ENCODE data around the gene UAP1.

The UAP1 gene

GRCh38 chr1:162570718-162571117 lies 9.2 kb downstream of the UAP1 start:
- TF ChIP-seq TAF1 (IDR thresholded peaks at IDR 0.05; ENCODE audit: low read depth) (no peak), NFIC (IDR thresholded peaks at IDR 0.05) (no peak), REST (IDR thresholded peaks at IDR 0.05; ENCODE audit: low read depth) (no peak), EP300 (IDR thresholded peaks at IDR 0.05; ENCODE audit: borderline replicate concordance) (no peak), EGR1 (IDR thresholded peaks at IDR 0.05) (no peak), FOXM1 (IDR thresholded peaks at IDR 0.05; ENCODE audit: borderline replicate concordance, low read depth) (no peak), TEAD4 (IDR thresholded peaks at IDR 0.05) (no peak)
- TF ChIP-seq, protein P1, sequence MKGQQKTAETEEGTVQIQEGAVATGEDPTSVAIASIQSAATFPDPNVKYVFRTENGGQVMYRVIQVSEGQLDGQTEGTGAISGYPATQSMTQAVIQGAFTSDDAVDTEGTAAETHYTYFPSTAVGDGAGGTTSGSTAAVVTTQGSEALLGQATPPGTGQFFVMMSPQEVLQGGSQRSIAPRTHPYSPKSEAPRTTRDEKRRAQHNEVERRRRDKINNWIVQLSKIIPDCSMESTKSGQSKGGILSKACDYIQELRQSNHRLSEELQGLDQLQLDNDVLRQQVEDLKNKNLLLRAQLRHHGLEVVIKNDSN (IDR thresholded peaks at IDR 0.05) = no peak

DNA sequence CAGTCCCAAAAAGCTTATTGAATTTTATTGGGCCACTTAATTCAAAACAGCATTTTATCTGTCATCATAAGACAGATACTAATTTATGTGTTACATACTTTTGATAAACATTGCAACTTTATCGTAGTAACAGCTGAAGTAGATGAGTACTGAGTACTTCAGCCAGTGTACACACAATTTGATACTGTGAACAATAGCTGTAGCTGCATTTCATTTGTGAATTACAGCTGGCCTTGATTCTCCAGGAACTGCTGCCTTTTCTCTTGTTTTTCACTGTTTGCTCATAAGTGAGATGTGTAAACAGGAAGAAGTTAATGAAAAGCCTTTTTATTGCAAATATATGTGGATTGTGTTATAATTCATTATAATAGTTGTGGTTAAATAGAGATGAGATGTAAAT lies 10.2 kb downstream of the UAP1 start:
- TF ChIP-seq TAF1 (IDR thresholded peaks at IDR 0.05; ENCODE audit: low read depth) = no peak
- TF ChIP-seq REST (IDR thresholded peaks at IDR 0.05; ENCODE audit: low read depth) = no peak
- TF ChIP-seq, protein P1 (IDR thresholded peaks at IDR 0.05) = no peak
- TF ChIP-seq CREB1 (IDR thresholded peaks at IDR 0.05; ENCODE audit: low read depth) = no peak
- no peak for TF ChIP-seq FOXM1 (IDR thresholded peaks at IDR 0.05; ENCODE audit: borderline replicate concordance, low read depth)
- TF ChIP-seq YY1 (IDR thresholded peaks at IDR 0.05; ENCODE audit: low read depth) = no peak
- TF ChIP-seq, protein P2, sequence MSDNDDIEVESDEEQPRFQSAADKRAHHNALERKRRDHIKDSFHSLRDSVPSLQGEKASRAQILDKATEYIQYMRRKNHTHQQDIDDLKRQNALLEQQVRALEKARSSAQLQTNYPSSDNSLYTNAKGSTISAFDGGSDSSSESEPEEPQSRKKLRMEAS (IDR thresholded peaks at IDR 0.05) = no peak
- no peak for TF ChIP-seq ZBTB7A (IDR thresholded peaks at IDR 0.05; ENCODE audit: low read depth)
- TF ChIP-seq EP300 (IDR thresholded peaks at IDR 0.05; ENCODE audit: borderline replicate concordance) = no peak
- TF ChIP-seq NFIC (IDR thresholded peaks at IDR 0.05) = no peak
- no peak for TF ChIP-seq RAD21 (IDR thresholded peaks at IDR 0.05; ENCODE audit: low read depth)
- TF ChIP-seq TCF12 (IDR thresholded peaks at IDR 0.05; ENCODE audit: low read depth) = no peak
- no peak for TF ChIP-seq TEAD4 (IDR thresholded peaks at IDR 0.05)
- TF ChIP-seq EGR1 (IDR thresholded peaks at IDR 0.05) = no peak
- TF ChIP-seq CEBPB (IDR thresholded peaks at IDR 0.05) = no peak

DNA sequence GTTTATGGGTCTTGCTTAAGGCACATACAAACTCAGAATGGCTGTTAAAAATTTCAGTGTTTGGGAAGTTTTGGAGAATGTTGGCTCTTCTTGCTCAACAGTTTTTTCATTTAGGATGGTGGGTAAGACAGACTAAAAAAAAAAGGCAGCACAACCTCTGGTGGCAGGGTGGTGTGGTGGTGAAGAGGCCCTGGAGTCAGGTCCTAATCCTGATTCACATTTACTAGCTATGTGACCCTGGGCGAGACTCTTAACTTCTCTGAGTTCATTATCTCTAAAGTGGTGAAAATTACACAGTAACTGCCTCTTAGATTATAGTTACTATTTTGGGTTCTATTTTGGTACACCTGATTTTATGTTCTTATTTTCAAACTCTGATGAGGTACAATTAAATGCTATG lies 11.6 kb downstream of the UAP1 start:
- no peak for TF ChIP-seq REST (IDR thresholded peaks at IDR 0.05; ENCODE audit: low read depth)
- TF ChIP-seq RAD21 (IDR thresholded peaks at IDR 0.05; ENCODE audit: low read depth) = no peak
- no peak for TF ChIP-seq CREB1 (IDR thresholded peaks at IDR 0.05; ENCODE audit: low read depth)
- TF ChIP-seq, protein P1 (IDR thresholded peaks at IDR 0.05) = no peak
- TF ChIP-seq TCF12 (IDR thresholded peaks at IDR 0.05; ENCODE audit: low read depth) = no peak
- no peak for TF ChIP-seq ZBTB7A (IDR thresholded peaks at IDR 0.05; ENCODE audit: low read depth)

DNA sequence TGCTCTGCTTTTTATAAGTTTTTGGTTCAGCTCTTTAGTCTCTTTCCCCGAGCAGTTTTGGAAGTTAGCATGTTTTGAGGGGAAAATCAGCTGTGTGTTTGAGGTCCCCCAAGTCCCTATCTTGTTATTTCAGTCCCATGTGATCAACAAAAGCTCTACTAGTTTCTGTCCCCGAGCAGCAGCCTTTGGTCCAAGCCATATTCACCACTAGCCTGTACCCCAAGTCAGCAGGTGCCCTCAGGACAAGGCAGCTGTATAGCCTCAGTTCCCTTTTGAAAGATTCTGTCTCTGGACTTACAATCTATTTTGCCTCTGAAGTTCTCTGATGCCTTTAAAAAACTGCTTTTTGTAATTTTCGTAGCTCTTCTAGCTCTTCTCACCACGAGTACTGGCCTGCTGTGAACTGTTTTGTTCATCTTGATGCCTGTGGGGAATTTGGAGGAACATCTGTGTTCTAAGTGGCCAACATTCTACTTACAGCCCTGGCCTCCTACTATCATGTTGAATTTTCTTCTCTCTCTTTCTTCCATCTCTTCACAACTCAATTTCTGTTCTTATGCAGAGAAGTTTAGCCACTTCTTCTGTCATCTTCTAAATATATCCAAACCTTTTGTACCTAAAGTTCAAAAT lies 16.7 kb downstream of the UAP1 start:
- TF ChIP-seq FOXM1 (IDR thresholded peaks at IDR 0.05; ENCODE audit: borderline replicate concordance, low read depth) = no peak
- no peak for TF ChIP-seq NFIC (IDR thresholded peaks at IDR 0.05)
- TF ChIP-seq EGR1 (IDR thresholded peaks at IDR 0.05) = no peak
- TF ChIP-seq CEBPB (IDR thresholded peaks at IDR 0.05) = no peak
- TF ChIP-seq YY1 (IDR thresholded peaks at IDR 0.05; ENCODE audit: low read depth) = no peak
- TF ChIP-seq, protein P2 (IDR thresholded peaks at IDR 0.05) = no peak
- TF ChIP-seq REST (IDR thresholded peaks at IDR 0.05; ENCODE audit: low read depth) = no peak

Data from Ishikawa (cell line).